ENCODE data around the gene DAB2IP. TPM values are rescaled to one million over a fixed set of nuclear protein-coding genes. Genes with fewer than 3 reads are reported as not detected.
A peak's percentile ranks its signal among the peaks of the same experiment; 100 is the strongest.

DAB2IP gene
- total RNA-seq, 3 donors from 2014 or later, result 109 to 157 (median 111) TPM

DNA sequence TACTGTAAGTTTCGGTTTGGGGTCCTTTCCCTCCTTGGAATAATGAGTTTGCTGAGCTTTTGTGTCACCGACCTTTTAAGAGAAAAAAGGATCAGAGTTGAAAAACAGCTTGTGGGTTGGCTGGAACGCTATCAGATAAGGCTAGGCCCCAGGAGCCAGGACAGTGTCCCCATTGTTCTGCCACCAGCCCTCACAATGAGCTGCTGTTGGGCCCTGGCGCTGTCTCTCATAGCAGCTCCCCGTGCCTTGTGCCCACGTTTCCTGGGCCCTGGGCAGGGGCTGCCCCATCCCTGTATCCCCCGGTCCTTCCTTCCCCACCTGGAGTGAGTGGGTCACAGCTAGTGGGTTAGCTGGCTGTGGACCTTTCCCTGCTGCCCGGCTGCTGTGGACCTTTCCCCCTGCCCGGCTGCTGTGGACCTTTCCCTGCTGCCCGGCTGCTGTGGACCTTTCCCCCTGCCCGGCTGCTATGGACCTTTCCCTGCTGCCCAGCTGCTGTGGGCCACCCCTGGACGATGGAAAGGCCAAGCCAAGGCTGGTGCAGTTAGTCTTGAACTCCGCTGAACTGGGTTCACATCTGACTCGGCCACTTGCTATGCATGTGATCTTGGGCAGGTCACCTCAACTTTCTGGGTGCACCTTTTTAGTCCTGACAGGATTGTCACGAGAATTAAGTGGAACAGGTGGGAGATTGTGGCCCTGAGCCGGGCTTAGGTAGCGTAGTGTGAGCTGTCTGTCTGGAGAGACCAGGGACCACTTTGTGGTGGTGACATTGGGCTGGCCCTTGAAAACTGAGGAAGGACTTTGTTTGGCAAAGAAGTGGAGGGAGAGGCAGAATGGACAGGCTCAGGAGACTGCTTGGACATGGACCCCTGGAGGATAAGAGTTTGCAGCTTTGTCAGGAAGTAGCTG is 99.5 kb downstream of the DAB2IP start:
- DNase-seq (no peak), ATAC-seq (peak; percentile 71)
- no peak for TF ChIP-seq CTCF (IDR thresholded peaks at IDR 0.05)
- no peaks in the 10 kb centered on the region for H3K9me3 ChIP-seq
- no peaks in the 10 kb centered on the region for H3K36me3 ChIP-seq (ENCODE audit: low read depth)
- no peak overlapping the region for H3K4me3 ChIP-seq
- H3K4me1 ChIP-seq (ENCODE audit: low read depth), result peaks cover 6% of the 10 kb centered on the region
- intact Hi-C loops (cut with DNase I, micrococcal nuclease), result no loop called here

GRCh38 chr9:121751686-121752445 is 100.4 kb downstream of the DAB2IP start:
- DNase-seq, result no peak
- no peak for ATAC-seq
- intact Hi-C loops (cut with DNase I, micrococcal nuclease), result no loop called here
- no peaks in the 10 kb centered on the region for H3K9me3 ChIP-seq
- peaks cover 6% of the 10 kb centered on the region for H3K4me1 ChIP-seq (ENCODE audit: low read depth)
- no peaks in the 10 kb centered on the region for H3K36me3 ChIP-seq (ENCODE audit: low read depth)
- no peak for TF ChIP-seq CTCF (IDR thresholded peaks at IDR 0.05)
- no peak overlapping the region for H3K4me3 ChIP-seq

DNA sequence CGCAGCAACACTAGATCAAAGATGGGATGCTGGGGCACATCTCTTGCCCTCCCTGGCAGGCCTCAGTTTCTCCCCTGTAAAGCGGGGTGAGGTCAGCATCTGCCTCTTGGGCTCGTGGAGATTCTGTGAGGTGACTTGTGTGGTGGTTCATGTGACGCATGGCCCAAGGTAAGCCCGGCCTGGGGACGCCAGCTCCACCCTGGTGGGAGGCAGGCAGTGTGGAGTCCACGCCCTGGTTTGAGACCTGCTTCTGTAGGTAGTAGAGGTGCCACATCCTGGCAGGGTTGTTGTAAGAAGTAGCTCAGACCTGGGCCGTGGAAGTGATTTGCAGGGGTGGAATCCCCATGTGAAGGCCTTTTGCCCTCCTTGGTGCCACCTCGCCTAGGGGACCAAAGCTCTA is 101.5 kb downstream of the DAB2IP start:
- TF ChIP-seq CTCF (IDR thresholded peaks at IDR 0.05), result no peak
- Histone ChIP-seq H3K9me3 (no peaks in the 10 kb centered on the region), H3K4me1 (ENCODE audit: low read depth) (peaks cover 5% of the 10 kb centered on the region), H3K36me3 (ENCODE audit: low read depth) (no peaks in the 10 kb centered on the region), H3K4me3 (no peak overlapping the region)
- intact Hi-C loops (cut with DNase I, micrococcal nuclease), result no loop called here
- DNase-seq (no peak), ATAC-seq (no peak)

GRCh38 chr9:121753802-121754654 is 102.6 kb downstream of the DAB2IP start:
- Histone ChIP-seq H3K4me3 (no peak overlapping the region), H3K9me3 (no peaks in the 10 kb centered on the region), H3K36me3 (ENCODE audit: low read depth) (no peaks in the 10 kb centered on the region), H3K4me1 (ENCODE audit: low read depth) (no peaks in the 10 kb centered on the region)
- no peak for TF ChIP-seq CTCF (IDR thresholded peaks at IDR 0.05)
- DNase-seq (peak in 1 of 3 donors; percentile 21), ATAC-seq (no peak)
- intact Hi-C loops (cut with DNase I, micrococcal nuclease), result no loop called here
